A549 (cell line): ENCODE results near the gene WWP2. TPM values are rescaled to one million over a fixed set of nuclear protein-coding genes. Genes with fewer than 3 reads are reported as not detected.

Experiments
- ATAC-seq, 2 experiments: fragments of 200-7000 bp in 1 of 2; fragments of >200 bp in 1 of 2; cut with Nextera tagmentation in 1 of 2; cut with Tn5 transposase in 1 of 2; 3 replicates each; pipeline versions ENCODE4 v1.8.0 to v1.9.1; 2018 to 2020; ENCODE audit warnings: mild to moderate bottlenecking in 1 of 2, moderate library complexity in 1 of 2
- CTCF ChIA-PET: fragments of 300-600 bp; sonication (Branson Sonifier 250); formaldehyde crosslinking; extraction: SDS; loops from one replicate; lab custom pipeline; 2021; ENCODE audit warnings: antibody characterized with exemption, inconsistent platforms; lab: Yijun Ruan, JAX
- POLR2A ChIA-PET: fragments of 350-600 bp; formaldehyde crosslinking; extraction: SDS; loops from one replicate; lab custom pipeline; 2021; ENCODE audit warnings: antibody characterized with exemption, inconsistent platforms; lab: Yijun Ruan, JAX
- DNase-seq, 2 experiments: peaks; one replicate each; pipeline versions ENCODE4 v3.0.0 to v3.0.0-alpha.2; 2011 to 2016; ENCODE audit warnings: low read depth in 1 of 2, low spot score in 1 of 2
- FAIRE-seq: peaks from 2 replicates; lab custom pipeline; 2011; peaks lifted over from hg19 to GRCh38; lab: Jason Lieb, UNC
- H3K27ac ChIP-seq, 2 experiments: fragments of >200 bp; sonication (Bioruptor Twin); formaldehyde crosslinking; 3 replicates each; pipeline ENCODE4 v1.5.1; 2016 to 2017
- H3K4me1 ChIP-seq: fragments of >200 bp; sonication (Bioruptor Twin); formaldehyde crosslinking; 3 replicates; pipeline ENCODE4 v1.6.1; 2016
- H3K4me2 ChIP-seq: fragments of >200 bp; sonication (Bioruptor Twin); formaldehyde crosslinking; 3 replicates; pipeline ENCODE4 v1.6.1; 2016
- H3K4me3 ChIP-seq: fragments of >200 bp; sonication (Bioruptor Twin); formaldehyde crosslinking; 3 replicates; pipeline ENCODE4 v1.5.1; 2016
- H3K9me3 ChIP-seq: fragments of >200 bp; sonication (Bioruptor Twin); formaldehyde crosslinking; 3 replicates; pipeline ENCODE4 v1.6.1; 2016
- ATOH8 ChIP-seq: fragments of 250-450 bp; sonication (Bioruptor Pico); IDR thresholded peaks from 2 replicates; pipeline ENCODE4 v1.5.0; 2020; ENCODE audit warnings: low read depth, mild to moderate bottlenecking, moderate library complexity
- BCL3 ChIP-seq: fragments of >200 bp; sonication (Bioruptor Twin); formaldehyde crosslinking; IDR thresholded peaks from 3 replicates; pipeline ENCODE4 v1.6.1; 2016
- CEBPB ChIP-seq, 2 experiments: fragments of >200 bp in 1 of 2; sonication (Bioruptor Twin) in 1 of 2; formaldehyde crosslinking in 1 of 2; IDR thresholded peaks; 2 replicates each; pipeline ENCODE4 v1.6.1; 2012 to 2016
- CHD4 ChIP-seq: fragments of 200-600 bp; sonication (generic); IDR thresholded peaks from 2 replicates; pipeline ENCODE4 v1.6.1; 2016; ENCODE audit warnings: antibody characterized with exemption, mild to moderate bottlenecking, borderline replicate concordance
- E2F6 ChIP-seq: IDR thresholded peaks from 2 replicates; pipeline ENCODE4 v1.6.1; 2012; ENCODE audit warnings: low read depth, borderline replicate concordance
- EHF ChIP-seq: fragments of 250-450 bp; sonication (Bioruptor Pico); IDR thresholded peaks from 2 replicates; pipeline ENCODE4 v1.5.0; 2020; ENCODE audit warnings: mild to moderate bottlenecking
- EP300 ChIP-seq, 2 experiments: fragments of >200 bp; sonication (Bioruptor Twin); formaldehyde crosslinking; IDR thresholded peaks; 2 replicates in 1 of 2; 3 replicates in 1 of 2; pipeline ENCODE4 v1.6.1; 2016 to 2017
- FOSB ChIP-seq: fragments of 250-450 bp; sonication (Bioruptor Pico); IDR thresholded peaks from 2 replicates; pipeline ENCODE4 v1.5.0; 2020; ENCODE audit warnings: mild to moderate bottlenecking, moderate library complexity
- FOSL2 ChIP-seq, 2 experiments: fragments of 450-650 bp in 1 of 2; fragments of >200 bp in 1 of 2; sonication (Bioruptor Twin) in 1 of 2; formaldehyde crosslinking; IDR thresholded peaks; 2 replicates each; pipeline versions ENCODE4 v1.5.0 to v1.6.1; 2016 to 2020; ENCODE audit warnings: mild to moderate bottlenecking in 1 of 2, moderate library complexity in 1 of 2
- HMGXB4 ChIP-seq: fragments of 250-450 bp; sonication (Bioruptor Pico); IDR thresholded peaks from 2 replicates; pipeline ENCODE4 v1.5.0; 2021; ENCODE audit warnings: mild to moderate bottlenecking, moderate library complexity, borderline replicate concordance
- KDM1A ChIP-seq: fragments of 200-600 bp; sonication (generic); IDR thresholded peaks from 2 replicates; pipeline ENCODE4 v1.6.1; 2016; ENCODE audit warnings: low read depth, mild to moderate bottlenecking
- KDM5A ChIP-seq: fragments of 200-600 bp; sonication (generic); IDR thresholded peaks from 2 replicates; pipeline ENCODE4 v1.6.1; 2016; ENCODE audit warnings: antibody characterized with exemption, mild to moderate bottlenecking
- MAX ChIP-seq: IDR thresholded peaks from 2 replicates; pipeline ENCODE4 v1.6.1; 2012
- MAZ ChIP-seq: fragments of 150-350 bp; IDR thresholded peaks from 2 replicates; pipeline ENCODE4 v1.6.1; 2014; ENCODE audit warnings: antibody characterized with exemption, low read depth, low read length, borderline replicate concordance
- NFE2L2 ChIP-seq: fragments of 150-350 bp; conservative IDR thresholded peaks from 2 replicates; pipeline ENCODE4 v1.6.1; 2014; ENCODE audit warnings: low read length
- NPAS2 ChIP-seq: fragments of 250-450 bp; sonication (Bioruptor Pico); IDR thresholded peaks from 2 replicates; pipeline ENCODE4 v1.8.0; 2022; ENCODE audit warnings: mild to moderate bottlenecking, moderate library complexity, borderline replicate concordance
- PHF8 ChIP-seq: fragments of 200-600 bp; sonication (generic); IDR thresholded peaks from 2 replicates; pipeline ENCODE4 v1.6.1; 2016; ENCODE audit warnings: low read depth, mild to moderate bottlenecking, antibody characterized with exemption, moderate library complexity, borderline replicate concordance
- POLR2A ChIP-seq: IDR thresholded peaks from 2 replicates; pipeline ENCODE4 v1.6.1; 2012; ENCODE audit warnings: mild to moderate bottlenecking, low read length
- POLR2AphosphoS2 ChIP-seq: conservative IDR thresholded peaks from 2 replicates; pipeline ENCODE4 v1.6.1; 2012; ENCODE audit warnings: low read length, improper control_type of control experiment, inconsistent platforms
- RARB ChIP-seq: fragments of 250-450 bp; sonication (Bioruptor Pico); IDR thresholded peaks from 2 replicates; pipeline ENCODE4 v1.8.0; 2021; ENCODE audit warnings: mild to moderate bottlenecking, moderate library complexity
- RCOR1 ChIP-seq: fragments of 150-350 bp; IDR thresholded peaks from 2 replicates; pipeline ENCODE4 v1.6.1; 2014; ENCODE audit warnings: antibody characterized with exemption, low read length, low read depth
- RFX5 ChIP-seq: fragments of 450-650 bp; IDR thresholded peaks from 2 replicates; pipeline ENCODE4 v1.7.1; 2014; ENCODE audit warnings: antibody characterized with exemption, mild to moderate bottlenecking, moderate library complexity
- SMC3 ChIP-seq: fragments of >200 bp; sonication (Bioruptor Twin); formaldehyde crosslinking; IDR thresholded peaks from 3 replicates; pipeline ENCODE4 v1.6.1; 2018; ENCODE audit warnings: inconsistent platforms
- SREBF2 ChIP-seq: fragments of 450-650 bp; IDR thresholded peaks from 2 replicates; pipeline ENCODE4 v1.6.1; 2014; ENCODE audit warnings: mild to moderate bottlenecking, moderate library complexity
- ZNF302 ChIP-seq: fragments of 250-450 bp; sonication (Bioruptor Pico); IDR thresholded peaks from 2 replicates; pipeline ENCODE4 v1.9.0; 2021; ENCODE audit warnings: inconsistent platforms, mild to moderate bottlenecking, moderate library complexity
- ZSCAN20 ChIP-seq: fragments of 250-450 bp; sonication (Bioruptor Pico); IDR thresholded peaks from 2 replicates; pipeline ENCODE4 v1.8.0; 2022; ENCODE audit warnings: mild to moderate bottlenecking, moderate library complexity
- WGBS: methylation state at CpG from one replicate; pipeline ENCODE4 v1.1.6; 2017; ENCODE audit errors: missing lambda C conversion rate; 5-methylcytosine and 5-hydroxymethylcytosine counted together
- polyA plus RNA-seq, 4 experiments: library from polyadenylated mRNA; depleted of rRNA in 3 of 4; stranded (reverse); fragments of >200 nt; fragmentation: RNase III in 1 of 4; extraction: RNeasy Plus Mini Kit Qiagen cat#74134 plus additional on column Dnase treatment in 1 of 4; gene quantifications; 2 replicates in 3 of 4; 3 replicates in 1 of 4; pipeline ENCODE4 v1.2.3, GENCODE V29; 2011 to 2017
- TF ChIP-seq, protein P1 (sequence below): fragments of >200 bp; sonication (Bioruptor Twin); formaldehyde crosslinking; IDR thresholded peaks from 2 replicates; pipeline ENCODE4 v1.6.1; 2016

The WWP2 gene
- polyA plus RNA-seq, 2 of the 4 experiments (the other 2 are of a cell fraction), result 16.1 to 16.2 TPM

DNA sequence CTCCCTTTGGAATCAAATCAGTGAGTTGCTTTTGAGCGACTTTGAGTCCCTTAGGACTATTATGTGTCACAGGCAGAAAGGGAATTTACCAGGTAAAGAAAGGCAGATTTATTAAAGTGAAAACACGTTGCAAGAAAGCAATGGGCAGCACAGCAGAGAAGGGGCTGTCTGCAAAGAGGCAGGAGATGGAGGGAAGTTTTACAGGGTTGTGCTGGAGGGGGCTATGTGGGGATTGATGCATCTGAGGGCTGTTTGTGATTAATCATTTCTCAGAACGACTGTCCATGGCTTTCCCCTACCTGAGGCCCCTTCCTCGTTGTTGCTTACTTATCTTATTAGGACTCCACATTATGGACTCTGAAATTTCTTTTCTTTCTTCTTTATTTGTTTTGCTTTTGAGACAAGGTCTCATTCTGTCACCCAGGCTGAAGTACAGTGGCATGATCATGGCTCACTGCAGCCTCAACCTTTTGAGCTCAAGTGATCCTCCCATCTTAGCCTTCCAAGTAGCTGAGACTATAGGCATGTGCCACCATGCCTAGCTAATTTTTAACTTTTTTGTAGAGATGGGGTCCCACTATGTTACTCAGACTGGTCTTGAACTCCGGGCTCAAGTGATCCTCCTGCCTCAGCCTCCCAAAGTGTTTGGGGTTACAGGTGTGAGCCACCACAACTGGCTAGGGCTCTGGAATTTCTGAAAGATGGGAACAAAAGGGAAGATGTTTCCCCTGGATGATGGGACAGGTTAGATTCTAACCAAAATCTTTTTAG is 5.5 kb downstream of the WWP2 start:
- POLR2A ChIA-PET, result no interaction called here
- no peaks in the 10 kb centered on the region for H3K9me3 ChIP-seq
- WGBS, result 86% methylated on average over 5 of the region's 5 CpGs
- no peak for ATAC-seq
- TF ChIP-seq ZNF302 (CRISPR knock-in tag), result no peak
- no peak for TF ChIP-seq HMGXB4
- TF ChIP-seq EP300 (IDR thresholded peaks at IDR 0.05), result no peak
- no peak for TF ChIP-seq SMC3
- no peak for TF ChIP-seq EHF (CRISPR knock-in tag)
- TF ChIP-seq MAZ, result no peak
- TF ChIP-seq SREBF2, result no peak
- no peak for TF ChIP-seq CEBPB (IDR thresholded peaks at IDR 0.05)
- TF ChIP-seq FOSB, result no peak
- TF ChIP-seq, protein P1, sequence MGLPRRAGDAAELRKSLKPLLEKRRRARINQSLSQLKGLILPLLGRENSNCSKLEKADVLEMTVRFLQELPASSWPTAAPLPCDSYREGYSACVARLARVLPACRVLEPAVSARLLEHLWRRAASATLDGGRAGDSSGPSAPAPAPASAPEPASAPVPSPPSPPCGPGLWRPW, result no peak
- no peak for TF ChIP-seq ATOH8 (CRISPR knock-in tag)
- H3K4me2 ChIP-seq, result no peak overlapping the region
- no peak for FAIRE-seq
- peaks cover 9% of the 10 kb centered on the region; the same call in 2 of the 3 replicates for H3K4me1 ChIP-seq
- no peak overlapping the region for H3K4me3 ChIP-seq
- CTCF ChIA-PET, result interaction anchor here (1.1 kb wide), 1 partner anchor 58 kb away, joined by 3 read pairs; no protein-coding TSS in a partner anchor
- no peak overlapping the region for H3K27ac ChIP-seq
- DNase-seq, result no peak

GRCh38 chr16:69768666-69769065 is 6.5 kb downstream of the WWP2 start:
- no peaks in the 10 kb centered on the region for H3K9me3 ChIP-seq
- H3K4me3 ChIP-seq, result no peak overlapping the region
- peaks cover 3% of the 10 kb centered on the region; the same call in 2 of the 3 replicates for H3K4me1 ChIP-seq
- TF ChIP-seq POLR2A (no peak), RCOR1 (no peak), EHF (CRISPR knock-in tag) (no peak), KDM1A (no peak), NFE2L2 (no peak), PHF8 (no peak), NPAS2 (no peak)
- ATAC-seq (no peak), DNase-seq (no peak), FAIRE-seq (no peak)
- no peak overlapping the region for H3K27ac ChIP-seq
- 90% methylated on average over 6 of the region's 6 CpGs for WGBS
- ChIA-PET POLR2A (no interaction called here), CTCF (interaction anchor here (1.3 kb wide), 1 partner anchor 45 kb away, joined by 3 read pairs; no protein-coding TSS in a partner anchor)
- no peak overlapping the region for H3K4me2 ChIP-seq

DNA sequence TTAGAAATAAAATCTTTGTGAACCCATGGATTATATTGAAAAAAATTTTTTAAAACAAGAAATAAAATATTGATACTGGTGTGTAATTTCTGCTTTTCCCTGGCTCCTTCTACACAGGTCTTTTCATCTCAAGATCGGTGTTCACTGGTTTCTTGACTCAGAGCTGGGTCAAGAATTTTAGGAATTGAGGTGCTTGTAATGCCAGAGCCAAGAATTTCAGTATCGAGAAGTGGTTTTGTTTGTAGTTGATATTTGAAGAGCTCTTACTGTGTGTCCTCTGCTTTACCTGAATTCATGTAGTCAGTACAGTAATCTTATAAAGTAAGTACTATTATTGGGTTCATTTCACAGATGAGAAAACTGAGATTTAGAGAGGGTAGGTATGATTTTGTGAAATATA is 7.3 kb downstream of the WWP2 start:
- Histone ChIP-seq H3K9me3 (no peaks in the 10 kb centered on the region), H3K4me3 (no peak overlapping the region), H3K4me1 (0 out of 3 replicates have a peak, but pooled peaks cover 3% of the 10 kb centered on the region)
- DNase-seq, result no peak
- TF ChIP-seq ZSCAN20 (CRISPR knock-in tag) (no peak), KDM5A (no peak), FOSB (no peak), CHD4 (no peak), RARB (CRISPR knock-in tag) (no peak), ZNF302 (CRISPR knock-in tag) (no peak), SMC3 (no peak), FOSL2 (IDR thresholded peaks at IDR 0.05) (no peak), FOSL2 (CRISPR knock-in tag; IDR thresholded peaks at IDR 0.05) (no peak), MAX (no peak), E2F6 (no peak), RFX5 (no peak), EP300 (IDR thresholded peaks at IDR 0.05) (no peak), RCOR1 (no peak), POLR2AphosphoS2 (no peak), BCL3 (no peak)
- TF ChIP-seq, all 56 proteins: peak for 0
- 72% methylated on average over 2 of the region's 2 CpGs for WGBS
- ChIA-PET CTCF (interaction anchor here (0.7 to 1.3 kb wide), 3 partner anchors 45 to 322 kb away, joined by 3 read pairs; no protein-coding TSS in a partner anchor), POLR2A (no interaction called here)
- FAIRE-seq (no peak), ATAC-seq (no peak)
- no peak overlapping the region for H3K27ac ChIP-seq
- H3K4me2 ChIP-seq, result no peak overlapping the region
